SH-SY5Y (cell line): ENCODE data around the gene SNRK.

Source experiments
- GATA2 ChIP-seq: IDR thresholded peaks from 2 replicates; pipeline ENCODE4 v1.6.1; 2011; ENCODE audit warnings: mild to moderate bottlenecking, low read depth, low read length
- GATA3 ChIP-seq: IDR thresholded peaks from 2 replicates; pipeline ENCODE4 v1.6.1; 2011; ENCODE audit warnings: low read depth, mild to moderate bottlenecking, low read length, moderate library complexity

SNRK gene

DNA sequence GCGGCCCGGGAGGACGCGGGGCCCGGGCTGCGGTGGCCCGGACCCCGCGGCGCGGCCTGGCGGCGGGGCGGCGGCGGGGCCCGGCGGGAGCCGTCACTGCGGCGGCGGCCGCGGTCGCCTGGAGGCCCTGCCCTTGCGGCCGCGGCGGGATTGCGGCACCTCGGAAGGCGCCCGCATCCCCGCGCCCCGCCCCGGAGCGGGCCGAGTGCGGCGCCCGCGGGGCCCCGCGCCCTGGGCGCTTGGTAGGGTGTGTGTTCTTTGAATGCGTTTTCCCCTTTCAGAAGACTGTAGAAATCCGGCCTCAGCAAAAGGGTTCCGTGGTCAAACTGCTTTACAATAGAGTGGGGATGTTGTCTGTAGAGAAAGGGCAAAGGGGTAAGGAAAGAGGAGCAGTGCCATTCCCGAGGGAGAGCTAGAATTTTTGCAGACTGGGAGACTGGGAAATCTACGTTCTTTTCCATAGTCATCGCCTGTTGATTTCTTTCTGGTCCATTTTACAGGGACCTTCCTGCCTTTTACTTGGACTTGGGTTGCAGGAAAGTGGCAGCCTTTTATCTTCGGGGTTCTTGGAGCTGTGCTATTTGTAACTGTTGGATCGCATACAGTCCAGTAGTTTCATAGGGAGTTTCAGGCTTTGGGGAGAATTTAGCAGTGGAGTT is 630 bp downstream of the SNRK start:
- TF ChIP-seq GATA2 (no peak), GATA3 (no peak)

DNA sequence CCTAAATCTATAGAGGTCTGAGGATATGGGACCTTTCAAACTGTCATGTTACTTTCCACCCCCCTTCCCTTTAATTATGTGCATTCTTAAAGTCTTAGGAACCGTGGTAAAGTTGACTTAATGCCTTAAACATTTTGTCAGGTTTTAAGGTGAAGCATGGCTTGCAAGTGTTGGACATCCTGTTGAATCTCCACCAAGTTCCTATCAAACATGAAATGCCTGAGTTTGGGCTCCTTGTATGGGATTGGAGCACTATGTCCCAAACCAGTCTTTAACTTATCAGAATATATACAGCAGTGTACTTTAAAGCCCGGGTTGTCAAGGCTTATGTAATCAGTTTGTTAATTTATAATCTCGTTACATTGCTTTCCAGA is 1.1 kb downstream of the SNRK start:
- TF ChIP-seq GATA2 (no peak), GATA3 (no peak)

DNA sequence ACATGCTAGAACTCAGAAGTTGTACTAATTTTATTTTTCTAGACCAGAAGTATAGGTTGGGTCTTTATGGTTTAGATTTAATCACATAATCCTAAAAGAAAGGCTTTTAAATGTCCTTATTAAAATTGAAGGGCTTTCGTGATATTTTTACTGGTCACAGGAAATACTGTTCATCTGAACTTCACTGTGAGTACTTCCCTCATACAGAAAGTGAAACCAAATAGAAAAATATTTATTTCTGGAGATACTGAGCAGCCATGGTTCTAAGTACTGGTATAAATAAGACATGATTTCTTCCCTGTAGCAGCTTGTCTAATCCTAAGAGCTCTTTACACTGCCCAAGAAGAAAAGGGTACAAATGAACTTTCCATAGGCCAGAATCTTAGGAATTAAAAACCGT is 2.0 kb downstream of the SNRK start:
- TF ChIP-seq GATA2 (no peak), GATA3 (no peak)

DNA sequence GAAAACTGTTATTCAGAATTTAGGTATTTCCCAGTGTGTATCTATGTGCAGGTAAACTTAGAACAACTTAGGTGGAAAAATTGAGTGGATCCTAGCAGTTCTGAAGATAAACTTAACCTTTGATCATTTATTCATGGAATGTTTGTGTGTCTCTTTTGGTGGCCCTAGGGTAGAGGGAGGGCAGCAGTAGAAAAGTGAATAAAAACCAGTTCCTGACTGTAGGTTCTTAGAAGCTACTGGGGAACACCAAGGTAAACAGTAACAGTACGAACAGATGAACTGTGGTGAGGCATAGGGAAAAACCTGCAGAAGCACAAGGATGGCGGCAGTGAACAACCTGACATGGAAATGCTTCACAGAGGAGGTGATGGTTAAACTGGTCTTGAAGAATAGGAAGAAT is 2.5 kb downstream of the SNRK start:
- no peak for TF ChIP-seq GATA2
- no peak for TF ChIP-seq GATA3

DNA sequence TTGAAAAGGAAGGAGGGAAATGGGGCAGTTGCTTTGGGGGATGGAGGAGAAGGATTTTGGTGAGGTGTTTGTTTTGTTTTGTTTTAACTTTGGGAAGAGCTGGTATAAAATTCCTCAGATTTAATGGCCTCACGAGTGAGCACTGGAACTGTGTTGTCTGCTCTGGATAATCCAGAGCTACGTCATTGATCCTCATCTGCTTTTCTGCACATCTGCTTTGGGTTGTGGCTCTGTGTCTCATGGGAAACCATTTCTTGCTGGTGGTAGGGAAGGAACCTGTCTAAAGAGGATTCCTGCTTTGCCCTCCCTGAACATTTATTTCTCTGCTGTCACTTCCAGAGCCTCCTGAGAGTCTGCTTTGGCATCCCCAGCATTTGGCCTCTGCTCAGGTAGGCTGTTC is 3.1 kb downstream of the SNRK start:
- no peak for TF ChIP-seq GATA3
- TF ChIP-seq GATA2 = no peak

DNA sequence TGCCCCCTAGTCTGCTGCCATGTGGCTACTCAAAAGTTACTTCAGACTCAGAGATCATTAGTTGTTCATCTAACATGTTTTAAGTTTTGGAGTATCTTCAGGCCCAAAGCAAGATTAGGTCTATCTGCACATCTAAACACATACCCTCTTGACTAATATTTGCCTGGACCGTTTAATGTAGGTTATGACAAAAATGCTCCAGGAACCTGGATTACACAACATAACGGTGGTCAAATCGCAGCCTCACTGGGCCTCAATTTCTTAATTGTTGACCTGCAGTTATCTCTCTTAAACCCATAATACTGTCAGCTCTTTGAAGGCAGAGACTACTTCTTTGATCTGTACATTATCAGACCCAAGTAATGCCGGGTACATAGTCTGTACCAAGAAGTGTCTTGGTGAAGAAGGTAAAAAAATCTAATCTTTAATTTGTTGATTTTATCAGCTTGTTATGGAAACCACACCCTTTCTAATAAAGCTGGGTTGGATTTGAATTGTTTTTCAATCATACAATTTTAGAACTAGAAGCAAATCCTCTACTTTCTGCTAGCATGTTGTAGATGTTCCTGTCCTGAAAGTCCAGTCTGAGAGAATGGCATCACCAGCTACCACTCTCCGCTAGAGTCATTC is 3.6 kb downstream of the SNRK start:
- TF ChIP-seq GATA3 = no peak
- no peak for TF ChIP-seq GATA2

DNA sequence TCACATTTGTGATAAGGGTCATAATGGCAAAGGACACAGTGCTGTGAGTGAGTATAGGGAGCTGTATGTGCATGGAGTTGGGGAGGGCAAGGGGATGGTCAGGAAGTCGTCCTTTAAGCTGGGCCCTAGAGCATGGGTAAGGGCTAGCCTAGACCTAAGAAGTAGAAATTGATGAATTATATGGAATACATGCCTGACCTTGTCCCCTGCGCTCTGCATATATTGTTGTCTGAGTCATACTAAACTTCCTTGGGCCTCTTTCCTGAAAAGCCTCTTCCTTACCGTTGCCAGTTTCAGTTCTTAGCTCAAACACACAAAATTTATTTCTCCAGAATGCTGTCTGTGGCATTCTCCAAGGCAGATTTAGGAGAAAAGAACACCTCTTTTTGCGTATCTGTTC is 4.6 kb downstream of the SNRK start:
- no peak for TF ChIP-seq GATA2
- TF ChIP-seq GATA3 = no peak

DNA sequence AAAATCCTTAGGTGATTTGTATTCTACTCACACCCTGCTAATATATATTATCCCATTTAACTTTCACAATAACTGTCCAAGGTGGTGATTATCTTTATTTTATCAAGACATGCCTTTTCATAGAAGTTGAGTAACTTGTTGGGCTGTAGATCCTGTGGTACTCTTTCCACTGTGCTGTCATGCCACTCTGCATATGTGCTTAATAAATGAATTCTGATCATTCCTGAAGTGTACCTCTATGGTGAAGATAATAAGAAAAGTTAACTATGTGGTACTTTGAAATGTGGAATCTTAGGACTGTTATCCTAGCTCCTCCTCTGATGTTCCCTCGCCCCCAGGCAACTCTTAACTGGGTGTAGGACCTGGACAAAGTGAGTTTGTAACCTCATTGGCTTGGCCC is 5.2 kb downstream of the SNRK start:
- TF ChIP-seq GATA3 (no peak), GATA2 (no peak)

DNA sequence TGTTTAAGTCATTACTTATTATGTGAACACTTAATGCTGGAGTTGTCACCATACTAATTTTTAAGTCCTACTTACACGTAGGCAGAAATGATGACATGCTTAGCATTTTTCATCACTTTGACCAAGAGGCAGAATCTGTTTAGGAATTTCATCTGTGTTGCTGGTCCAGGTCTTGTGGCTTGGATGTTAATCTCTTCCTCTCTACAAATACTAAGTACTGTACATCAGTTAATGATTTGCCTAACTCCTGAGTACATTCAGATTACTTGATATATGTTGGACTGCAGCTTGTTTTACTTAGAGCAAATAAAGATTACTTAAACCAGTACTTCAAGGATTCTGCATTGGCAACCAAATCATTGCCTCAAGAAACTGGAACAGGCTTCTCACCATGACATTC is 8.6 kb downstream of the SNRK start:
- no peak for TF ChIP-seq GATA2
- no peak for TF ChIP-seq GATA3

DNA sequence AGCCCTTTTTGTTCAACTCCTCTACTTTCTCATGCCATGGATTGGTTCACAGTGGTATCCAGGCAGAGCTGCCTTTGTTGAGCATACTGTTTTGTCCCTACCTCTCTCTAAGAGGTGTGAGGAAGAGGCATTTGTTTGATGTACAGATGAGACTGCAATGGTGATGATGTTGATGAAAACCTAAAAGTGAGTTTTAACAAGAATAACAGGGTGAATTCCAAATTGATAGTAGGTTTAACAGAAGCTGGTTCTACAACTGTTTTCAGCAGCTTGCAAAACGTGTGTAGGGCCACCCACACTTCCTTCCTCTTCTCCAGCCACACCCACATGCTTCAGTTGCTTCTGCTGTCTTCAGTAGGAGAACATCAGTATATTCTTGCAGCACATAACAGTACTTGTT is 10.2 kb downstream of the SNRK start:
- TF ChIP-seq GATA3 (no peak), GATA2 (no peak)

DNA sequence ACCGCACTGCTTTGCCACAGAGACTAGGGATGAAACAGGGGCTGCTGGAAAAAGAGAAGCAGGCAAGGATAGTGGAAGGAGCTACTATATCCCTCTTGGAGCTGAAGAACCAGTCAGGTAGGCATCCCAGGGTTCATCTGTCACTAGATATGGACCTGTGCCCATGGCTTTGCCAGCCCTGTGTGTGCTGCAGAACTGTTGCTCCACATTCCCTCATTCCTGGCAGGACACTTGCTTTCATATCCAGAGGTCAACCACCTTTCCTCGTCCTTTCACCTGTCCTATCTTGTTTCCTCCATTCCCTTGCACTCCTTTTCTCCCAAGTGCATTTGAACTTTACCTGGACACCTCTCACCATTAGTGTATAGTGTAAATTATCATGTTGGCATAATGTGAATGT is 12.0 kb downstream of the SNRK start:
- no peak for TF ChIP-seq GATA3
- no peak for TF ChIP-seq GATA2

DNA sequence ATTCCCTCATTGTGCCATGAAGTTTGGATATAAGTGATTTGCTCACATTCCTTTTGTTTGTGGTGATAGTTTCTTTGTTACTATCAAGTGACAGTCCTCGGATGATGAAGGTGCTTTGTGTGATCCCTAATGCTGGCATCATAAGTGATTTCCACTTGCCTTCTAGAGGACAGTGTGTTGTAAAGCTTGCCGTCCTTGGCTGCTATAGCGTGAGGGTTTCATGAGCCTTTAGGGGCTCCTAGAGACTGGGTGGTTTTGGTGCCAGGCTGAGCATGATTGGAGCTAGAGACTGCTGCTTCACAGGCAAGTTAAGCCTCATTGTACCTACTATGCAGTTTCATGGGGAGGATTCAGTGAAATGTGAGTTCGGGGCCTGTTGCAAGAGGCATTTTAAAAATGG is 12.4 kb downstream of the SNRK start:
- TF ChIP-seq GATA2 = no peak
- TF ChIP-seq GATA3 = no peak

DNA sequence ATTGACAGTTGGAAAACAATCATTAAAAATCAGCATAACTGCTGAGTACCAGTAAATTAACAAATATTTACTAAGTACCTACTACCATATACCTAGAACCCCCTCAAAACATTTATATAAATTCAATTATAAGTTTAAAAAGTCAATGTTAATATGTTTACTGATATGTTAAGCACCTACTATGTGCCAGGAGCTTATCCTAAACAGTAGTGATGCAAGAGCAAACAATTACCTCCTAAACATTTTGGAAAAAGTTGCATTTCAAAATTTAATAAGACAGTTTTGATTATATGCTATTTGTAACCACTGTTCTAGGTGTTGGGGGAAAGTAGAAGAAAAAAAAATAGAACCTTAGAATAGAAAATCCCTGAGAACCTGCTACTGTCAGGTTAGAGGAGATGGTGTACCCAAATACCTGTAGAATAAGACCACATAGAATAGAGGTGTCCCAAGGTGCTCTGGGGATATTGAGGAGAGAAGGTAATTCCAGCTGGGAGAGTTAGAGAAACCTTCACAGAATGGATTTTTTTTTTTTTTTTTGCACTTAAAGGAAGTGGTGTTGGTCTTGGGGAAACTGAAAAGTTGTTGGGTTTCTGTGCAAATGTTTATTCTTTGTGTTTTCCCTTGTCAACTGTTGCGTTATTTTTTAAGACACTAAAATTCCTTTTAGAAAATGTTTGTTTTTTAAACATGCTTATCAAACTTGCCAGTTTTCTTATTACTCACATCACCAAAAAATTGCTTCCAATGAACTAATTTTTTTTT is 16.0 kb downstream of the SNRK start:
- TF ChIP-seq GATA3 = no peak
- TF ChIP-seq GATA2 = no peak

DNA sequence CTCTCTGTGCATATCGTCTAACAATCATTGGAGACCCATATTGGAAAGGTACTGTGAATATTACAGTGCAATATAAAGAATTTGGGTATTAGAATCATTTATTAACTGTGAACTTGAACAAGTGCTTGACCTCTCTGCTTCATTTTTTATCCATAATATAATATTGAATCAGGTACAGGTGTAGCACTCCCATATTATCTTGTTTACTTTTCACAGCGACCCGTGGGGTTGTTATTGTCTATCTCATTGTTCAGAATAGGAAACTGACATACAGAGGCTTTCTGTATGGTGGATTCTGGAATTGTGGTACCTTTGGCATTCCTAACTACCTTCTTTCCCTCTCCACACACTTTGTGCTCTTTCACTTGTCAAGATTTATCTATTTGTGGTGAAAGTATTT is 17.8 kb downstream of the SNRK start:
- TF ChIP-seq GATA3 (no peak), GATA2 (no peak)

DNA sequence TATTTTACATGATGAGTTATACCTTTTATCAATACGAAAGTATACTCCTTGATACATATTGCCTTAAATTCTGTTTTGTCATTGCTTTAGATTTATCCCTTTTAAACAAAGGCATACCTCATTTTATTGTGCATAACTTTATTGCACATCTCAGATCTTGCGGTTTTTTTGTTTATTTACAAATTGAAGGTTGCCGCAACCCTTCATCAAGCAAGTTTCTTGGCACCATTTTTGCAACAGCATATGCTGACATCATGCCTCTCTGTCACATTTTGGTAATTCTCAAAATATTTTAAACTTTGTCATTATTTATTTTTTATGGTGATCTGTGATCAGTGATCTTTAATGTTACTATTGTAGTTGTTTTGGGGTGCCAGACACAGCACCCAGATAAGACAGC is 20.9 kb downstream of the SNRK start:
- TF ChIP-seq GATA3 = no peak
- no peak for TF ChIP-seq GATA2
